Liver (tissue), 3 donors: Measurements from ENCODE around the gene EVA1C.
"Not testable (repeated sequence)": the region's sequence is repeated elsewhere in the genome, so short reads cannot be mapped to it uniquely, and the experiment has no call there.

Experiments
- CTCF ChIP-seq: fragments of 150-350 bp; IDR thresholded peaks from 2 replicates; pipeline ENCODE4 v1.5.1; 2017; ENCODE audit warnings: improper control_type of control experiment, low read depth, low read length; ENCODE audit not compliant: missing input control
- EGR1 ChIP-seq, 2 donors: IDR thresholded peaks; 2 replicates each; pipeline ENCODE4 v1.6.1; 2016 to 2018; ENCODE audit warnings: antibody characterized with exemption in 2 of 2, low read depth in 2 of 2
- GABPA ChIP-seq, 2 donors: IDR thresholded peaks in 1 of 2; conservative IDR thresholded peaks in 1 of 2; 2 replicates each; pipeline ENCODE4 v1.6.1; 2016; ENCODE audit warnings: antibody characterized with exemption in 2 of 2, mild to moderate bottlenecking in 1 of 2, moderate library complexity in 1 of 2
- RAD21 ChIP-seq, 2 donors: IDR thresholded peaks; 2 replicates each; pipeline ENCODE4 v1.6.1; 2016; ENCODE audit warnings: antibody characterized with exemption in 2 of 2, mild to moderate bottlenecking in 2 of 2
- RXRA ChIP-seq, 2 donors: IDR thresholded peaks; 2 replicates each; pipeline ENCODE4 v1.6.1; 2017 to 2018; ENCODE audit warnings: antibody characterized with exemption in 2 of 2, mild to moderate bottlenecking in 1 of 2
- SP1 ChIP-seq: IDR thresholded peaks from 2 replicates; pipeline ENCODE4 v1.6.1; 2018; ENCODE audit warnings: antibody characterized with exemption, mild to moderate bottlenecking
- TAF1 ChIP-seq: conservative IDR thresholded peaks from 2 replicates; pipeline ENCODE4 v1.6.1; 2016; ENCODE audit warnings: antibody characterized with exemption, mild to moderate bottlenecking
- YY1 ChIP-seq: IDR thresholded peaks from 2 replicates; pipeline ENCODE4 v1.6.1; 2016; ENCODE audit warnings: antibody characterized with exemption, mild to moderate bottlenecking
- donor health status: healthy.
- donor health status: healthy.

- not testable (repeated sequence) for TF ChIP-seq CTCF; GABPA (IDR thresholded peaks at IDR 0.05 in 1 of 2, conservative IDR thresholded peaks at IDR 0.05 in 1 of 2); EGR1 (IDR thresholded peaks at IDR 0.05; ENCODE audit: low read depth in 2 of 2); SP1; TAF1; YY1; RXRA (IDR thresholded peaks at IDR 0.05); RAD21 (IDR thresholded peaks at IDR 0.05)
These were observed 119.1 kb downstream of the EVA1C start for GRCh38 chr21:32531561-32531960.
